Central memory CD8-positive, alpha-beta T cell (primary cell): Measurements from ENCODE around the gene ANGEL2.
"Not testable (repeated sequence)": the region's sequence is repeated elsewhere in the genome, so short reads cannot be mapped to it uniquely, and the experiment has no call there.

Source experiments
- ATAC-seq: fragments of 150-1000 bp; cut with Tn5 transposase; replicated peaks from 2 replicates; pipeline ENCODE4 v1.10.0; 2022; ENCODE audit warnings: mild to moderate bottlenecking, moderate FRiP score, moderate number of reproducible peaks; ENCODE audit not compliant: poor library complexity, severe bottlenecking; ENCODE audit errors: extremely low read depth
- DNase-seq, 2 donors: peaks; one replicate each; pipeline ENCODE4 v3.0.0; 2021; ENCODE audit warnings: low spot score in 2 of 2
- H3K27ac Mint-ChIP-seq: one replicate; pipeline ENCODE4 v1.8.0; 2022; ENCODE audit warnings: low read depth, mild to moderate bottlenecking, moderate library complexity, mixed read lengths
- H3K27me3 Mint-ChIP-seq: one replicate; pipeline ENCODE4 v1.8.0; 2022; ENCODE audit warnings: mixed read lengths
- H3K36me3 Mint-ChIP-seq: one replicate; pipeline ENCODE4 v1.8.0; 2022; ENCODE audit warnings: mild to moderate bottlenecking, moderate library complexity, mixed read lengths; ENCODE audit not compliant: insufficient read depth
- H3K4me1 Mint-ChIP-seq: one replicate; pipeline ENCODE4 v1.8.0; 2022; ENCODE audit warnings: mixed read lengths
- H3K4me3 Mint-ChIP-seq: one replicate; pipeline ENCODE4 v1.8.0; 2022; ENCODE audit warnings: mild to moderate bottlenecking, moderate library complexity, mixed read lengths
- H3K9me3 Mint-ChIP-seq: one replicate; pipeline ENCODE4 v1.8.0; 2022; ENCODE audit warnings: mixed read lengths

ANGEL2 gene

DNA sequence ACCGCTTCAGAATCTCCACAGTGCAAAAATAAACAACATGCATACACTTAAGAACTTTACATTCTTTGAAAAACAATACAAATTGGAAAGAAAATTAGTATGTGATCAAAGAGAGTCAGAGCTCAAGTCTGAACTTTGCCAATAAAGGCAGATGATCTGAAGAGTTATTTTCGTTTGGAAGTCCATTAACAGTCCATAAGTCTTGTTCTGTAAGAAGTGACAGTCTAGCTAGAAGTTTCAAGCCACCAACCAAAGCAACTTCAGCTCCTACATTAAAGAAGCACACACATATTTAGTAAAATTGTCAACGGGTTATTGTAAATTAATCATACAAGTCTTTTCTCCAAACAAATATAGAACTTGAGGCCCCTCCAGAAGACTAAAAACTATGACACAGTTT, 20.7 kb downstream of the ANGEL2 start:
- Mint-ChIP-seq H3K9me3 (no peaks in the 10 kb centered on the region), H3K4me3 (no peak overlapping the region), H3K27me3 (no peaks in the 10 kb centered on the region), H3K27ac (no peak overlapping the region), H3K4me1 (peaks cover 6% of the 10 kb centered on the region), H3K36me3 (peaks cover 44% of the 10 kb centered on the region)
- DNase-seq (no peak), ATAC-seq (no peak)

DNA sequence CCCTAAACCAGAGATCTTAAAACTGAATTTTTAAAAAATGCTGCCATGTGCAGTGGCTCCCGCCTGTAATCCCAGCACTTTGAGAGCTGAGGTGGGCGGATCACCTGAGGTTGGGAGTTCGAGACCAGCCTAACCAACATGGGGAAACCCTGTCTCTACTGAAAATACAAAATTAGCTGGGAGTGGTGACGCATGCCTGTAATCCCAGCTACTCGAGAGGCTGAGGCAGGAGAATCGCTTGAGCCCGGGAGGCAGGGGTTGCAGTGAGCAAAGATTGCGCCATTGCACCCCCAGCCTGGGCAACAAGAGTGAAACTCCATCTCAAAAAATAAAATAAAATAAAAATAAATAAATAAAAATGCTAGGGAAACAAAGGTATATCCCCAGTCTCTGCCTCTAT, 21.7 kb downstream of the ANGEL2 start:
- not testable (repeated sequence) for H3K27me3 Mint-ChIP-seq, ATAC-seq, H3K4me3 Mint-ChIP-seq, H3K4me1 Mint-ChIP-seq, H3K27ac Mint-ChIP-seq, DNase-seq, H3K9me3 Mint-ChIP-seq
- H3K36me3 Mint-ChIP-seq, result peaks cover 40% of the 10 kb centered on the region

DNA sequence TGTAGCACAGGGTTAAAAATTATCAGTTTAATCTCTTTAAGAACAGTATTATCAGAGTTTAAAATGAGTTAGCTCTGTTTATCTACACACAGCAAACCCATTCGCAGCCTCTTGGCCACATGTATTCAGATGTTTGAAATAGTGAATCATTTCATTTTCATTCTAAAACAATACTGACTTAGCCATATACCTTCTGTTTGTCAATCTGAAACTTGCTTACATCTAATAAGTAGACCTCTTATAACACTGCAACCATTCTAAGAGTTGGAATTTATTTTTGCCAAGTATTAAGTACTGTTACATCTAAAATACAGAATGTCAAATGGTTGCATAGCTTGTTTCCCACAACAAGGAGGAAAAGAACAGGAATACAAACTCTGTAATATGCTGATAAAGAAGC, 25.4 kb downstream of the ANGEL2 start:
- Mint-ChIP-seq H3K27me3 (no peaks in the 10 kb centered on the region), H3K27ac (peak overlapping the region; percentile 64), H3K9me3 (no peaks in the 10 kb centered on the region), H3K36me3 (peaks cover 24% of the 10 kb centered on the region), H3K4me1 (no peaks in the 10 kb centered on the region), H3K4me3 (no peak overlapping the region)
- no peak for DNase-seq
- ATAC-seq, result no peak

DNA sequence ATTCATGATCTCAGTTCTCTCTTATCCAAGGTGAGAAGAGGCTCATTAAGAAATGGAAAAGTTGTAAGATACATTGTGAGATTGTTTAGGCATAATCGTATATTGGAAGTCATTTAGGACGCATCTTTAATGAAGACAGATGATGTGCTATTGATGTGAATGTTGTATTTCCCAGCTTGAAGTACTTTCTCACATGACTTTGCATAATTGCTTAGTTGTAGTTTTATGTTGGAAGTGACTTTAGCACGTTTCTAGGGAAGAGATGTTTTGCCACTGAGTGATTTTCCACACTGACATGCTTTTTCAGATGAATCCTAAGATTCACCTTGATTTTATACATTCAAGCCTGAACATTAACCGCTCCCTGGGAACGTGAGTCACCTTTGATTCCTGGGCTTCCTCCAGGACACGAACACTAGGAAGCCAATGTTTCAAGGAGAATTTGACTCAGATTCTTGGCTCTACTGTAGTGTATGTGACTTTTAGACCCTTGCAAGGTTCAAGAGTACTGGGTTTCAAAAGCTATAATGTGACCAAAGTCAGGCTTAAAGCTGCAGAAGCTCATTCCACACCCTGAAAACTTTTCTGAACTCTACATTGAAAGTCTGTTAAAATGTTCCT, 27.9 kb downstream of the ANGEL2 start:
- Mint-ChIP-seq H3K36me3 (peaks cover 13% of the 10 kb centered on the region), H3K27me3 (no peaks in the 10 kb centered on the region), H3K9me3 (no peaks in the 10 kb centered on the region), H3K4me3 (no peak overlapping the region), H3K4me1 (no peaks in the 10 kb centered on the region), H3K27ac (no peak overlapping the region)
- no peak for ATAC-seq
- DNase-seq, result no peak

DNA sequence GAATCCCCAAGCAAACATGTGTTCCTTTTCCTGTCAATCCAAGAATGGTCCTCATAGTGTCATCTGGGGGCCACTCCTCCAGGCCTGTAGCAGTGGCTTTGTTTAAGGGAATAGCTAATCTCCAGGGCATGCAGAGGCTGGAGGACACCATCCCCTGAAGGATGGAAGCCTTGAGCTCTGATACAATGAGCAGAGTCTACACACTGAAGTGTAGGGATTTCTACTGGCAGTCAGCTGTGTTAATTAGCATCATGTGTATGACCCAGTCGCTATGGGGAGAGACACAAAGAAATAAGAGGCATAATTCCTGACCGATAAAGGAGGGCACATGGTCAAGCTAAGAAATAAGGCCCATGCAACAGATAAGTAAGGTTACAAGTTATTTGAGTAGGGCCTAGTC, 29.1 kb downstream of the ANGEL2 start:
- Mint-ChIP-seq H3K27ac (no peak overlapping the region), H3K9me3 (no peaks in the 10 kb centered on the region)
- no peak for ATAC-seq

DNA sequence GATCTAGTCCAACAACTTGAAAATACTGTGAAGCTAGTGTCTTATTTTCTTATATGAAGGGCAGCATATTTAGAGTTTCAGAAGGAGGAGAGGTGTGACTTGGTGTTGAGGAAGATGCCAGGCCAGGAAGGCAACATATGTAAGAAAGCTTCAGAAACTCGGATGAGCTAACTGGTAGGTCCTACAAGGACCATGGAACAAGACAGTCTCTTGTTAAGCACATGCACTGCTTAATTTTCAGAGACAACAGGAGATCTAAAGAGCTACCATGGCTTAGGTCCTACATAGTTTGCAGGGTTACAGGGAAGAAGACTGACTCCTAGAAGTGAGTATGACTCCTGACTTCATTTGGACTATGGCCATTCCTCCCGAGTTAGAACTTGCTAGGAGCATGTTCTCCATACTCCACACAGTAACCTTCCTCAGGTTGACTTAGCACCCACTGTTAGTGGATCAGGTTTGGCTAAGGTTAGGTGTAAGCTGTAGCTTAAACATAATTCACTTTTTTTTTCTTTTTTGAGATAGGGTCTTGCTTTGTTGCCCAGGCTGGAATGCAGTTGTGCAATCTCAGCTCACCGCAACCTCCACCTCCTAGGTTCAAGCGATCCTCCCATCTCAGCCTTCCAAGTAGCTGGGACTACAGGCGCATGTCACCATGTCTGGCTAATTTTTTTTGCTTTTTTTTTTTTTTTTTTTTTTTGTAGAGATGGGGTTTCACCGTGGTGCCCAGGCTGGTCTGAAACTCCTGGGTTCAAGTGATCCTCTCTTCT, 31.0 kb downstream of the ANGEL2 start:
- ATAC-seq (no peak), DNase-seq (no peak)
- H3K27me3 Mint-ChIP-seq, result no peaks in the 10 kb centered on the region
- H3K27ac Mint-ChIP-seq, result no peak overlapping the region
- no peaks in the 10 kb centered on the region for H3K9me3 Mint-ChIP-seq
- peaks cover 2% of the 10 kb centered on the region for H3K36me3 Mint-ChIP-seq
- no peak overlapping the region for H3K4me3 Mint-ChIP-seq
- H3K4me1 Mint-ChIP-seq, result peaks cover 7% of the 10 kb centered on the region

More for the DNA sequence above, 29.1 kb downstream of the ANGEL2 start:
- no peak for DNase-seq
- Mint-ChIP-seq H3K4me3 (no peak overlapping the region), H3K4me1 (peaks cover 4% of the 10 kb centered on the region), H3K36me3 (peaks cover 7% of the 10 kb centered on the region), H3K27me3 (no peaks in the 10 kb centered on the region)

DNA sequence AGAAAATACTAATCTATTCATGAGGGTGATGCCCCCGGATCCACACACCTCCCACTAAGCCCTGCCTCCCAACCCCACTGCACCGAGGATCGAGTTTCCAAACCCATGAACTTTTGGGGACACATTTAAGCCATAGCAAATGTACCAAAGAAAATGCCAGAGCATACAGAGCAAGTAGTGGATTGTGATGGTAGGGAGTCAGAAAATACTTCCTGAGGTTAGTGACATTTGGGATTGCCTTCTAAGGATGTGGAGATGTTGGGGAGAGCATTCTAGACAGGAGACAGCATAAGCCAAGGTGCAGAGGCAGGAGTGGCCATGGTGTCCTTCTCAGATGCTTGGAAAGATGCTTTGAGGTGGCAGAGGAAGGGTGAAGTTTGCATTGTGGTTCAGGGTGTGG, 32.2 kb downstream of the ANGEL2 start:
- no peak for ATAC-seq
- Mint-ChIP-seq H3K27ac (no peak overlapping the region), H3K36me3 (peaks cover 2% of the 10 kb centered on the region), H3K27me3 (no peaks in the 10 kb centered on the region), H3K4me1 (peaks cover 7% of the 10 kb centered on the region), H3K9me3 (no peaks in the 10 kb centered on the region), H3K4me3 (no peak overlapping the region)
- no peak for DNase-seq

DNA sequence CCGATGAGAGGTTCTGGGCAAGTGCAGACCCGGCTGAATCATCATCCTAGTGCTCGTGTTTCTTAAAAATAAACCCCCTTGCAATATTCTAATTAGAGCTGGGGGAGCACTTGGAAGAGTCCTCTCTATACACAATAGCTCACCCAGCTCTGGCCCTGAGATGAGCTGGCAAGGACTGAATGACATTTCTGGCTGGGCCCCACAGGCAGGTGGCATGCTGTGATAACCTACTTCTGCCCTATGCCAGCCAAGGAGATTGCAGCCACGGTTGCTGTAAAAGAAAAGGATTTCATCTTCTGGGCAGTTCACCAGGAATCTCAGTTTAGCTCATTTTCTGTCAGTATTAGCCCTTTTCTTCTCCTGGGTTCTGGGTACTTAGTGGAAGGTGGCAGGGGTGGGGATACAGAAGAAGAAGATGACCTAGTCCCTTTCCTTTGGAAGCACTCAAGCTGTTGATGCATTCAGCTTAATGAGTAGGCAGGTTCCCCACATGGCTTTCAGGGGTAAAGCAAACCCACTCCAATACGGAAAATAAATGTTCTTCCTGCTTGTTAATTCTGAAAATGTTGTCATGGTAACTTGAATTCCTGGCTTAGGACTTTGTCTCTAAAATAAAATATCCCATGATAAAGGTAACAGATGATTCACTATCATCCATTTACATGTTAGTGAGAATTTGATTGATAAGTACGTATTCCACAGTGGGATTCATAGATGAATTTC, 33.1 kb downstream of the ANGEL2 start:
- Mint-ChIP-seq H3K4me3 (no peak overlapping the region), H3K27ac (no peak overlapping the region), H3K36me3 (no peaks in the 10 kb centered on the region), H3K4me1 (peaks cover 7% of the 10 kb centered on the region), H3K27me3 (no peaks in the 10 kb centered on the region), H3K9me3 (no peaks in the 10 kb centered on the region)
- ATAC-seq (no peak), DNase-seq (no peak)

DNA sequence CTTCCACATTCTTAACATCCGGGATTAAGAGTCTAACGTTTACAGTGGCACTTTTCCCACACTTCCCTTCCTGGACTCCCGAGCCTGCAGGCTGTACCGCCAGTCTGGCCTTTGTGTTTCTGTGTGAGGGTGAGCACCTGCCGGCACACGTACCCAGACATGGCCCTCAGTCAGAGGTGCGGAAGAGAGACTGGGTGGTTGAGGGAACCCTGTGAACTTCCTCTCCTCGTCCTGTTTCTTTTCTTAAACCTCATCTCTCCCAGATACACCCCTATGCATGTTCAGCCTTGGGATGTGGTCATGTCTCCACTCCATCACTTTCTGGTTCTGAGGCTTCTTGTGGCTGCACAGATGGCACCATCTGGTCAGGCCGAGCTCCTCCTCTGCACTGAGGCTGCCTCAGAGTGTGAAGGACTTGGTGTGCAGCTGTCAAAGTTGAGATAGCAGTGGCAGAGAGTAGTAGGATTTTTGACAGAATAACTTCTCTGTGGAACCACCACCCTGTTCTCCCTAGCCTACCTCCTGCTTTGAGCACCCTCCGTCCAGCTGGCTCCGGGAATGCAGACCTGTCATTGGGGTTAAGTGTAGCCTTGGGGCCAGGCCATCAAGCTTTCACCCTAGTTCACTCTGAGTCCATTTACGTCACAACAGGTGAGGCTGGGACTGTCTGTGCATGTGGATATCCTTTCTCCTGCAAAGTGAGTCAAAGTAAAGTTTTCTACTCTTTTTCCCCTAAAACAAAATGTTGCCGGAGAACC, 33.9 kb downstream of the ANGEL2 start:
- no peak overlapping the region for H3K27ac Mint-ChIP-seq
- no peak for DNase-seq
- peak; percentile 49 for ATAC-seq
- no peaks in the 10 kb centered on the region for H3K36me3 Mint-ChIP-seq
- no peak overlapping the region for H3K4me3 Mint-ChIP-seq
- H3K4me1 Mint-ChIP-seq, result peaks cover 7% of the 10 kb centered on the region
- H3K27me3 Mint-ChIP-seq, result no peaks in the 10 kb centered on the region
- no peaks in the 10 kb centered on the region for H3K9me3 Mint-ChIP-seq

DNA sequence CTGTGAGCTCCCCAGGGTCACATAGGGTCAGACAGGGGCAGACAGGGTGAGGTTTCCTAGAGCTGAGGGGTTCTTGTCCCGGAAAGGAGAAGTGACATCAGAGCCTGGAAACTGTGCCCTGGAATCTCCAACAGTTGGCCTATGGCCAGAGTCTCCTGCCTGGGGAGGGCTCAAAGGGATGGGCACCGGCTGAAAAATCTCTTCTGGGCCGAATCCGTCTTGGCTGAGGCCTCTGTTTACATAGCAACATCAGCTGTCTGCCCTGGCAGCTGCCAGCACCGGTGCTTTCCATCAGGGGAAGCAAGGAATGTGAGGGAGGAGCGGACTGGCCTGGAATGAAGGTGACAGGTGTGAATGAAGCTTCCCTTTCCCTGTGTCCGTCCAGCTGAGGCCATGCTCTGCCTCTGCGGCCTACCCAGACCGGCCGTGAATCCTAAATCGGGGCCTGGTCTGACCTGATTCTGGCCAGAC, 34.6 kb downstream of the ANGEL2 start:
- H3K4me1 Mint-ChIP-seq, result peaks cover 7% of the 10 kb centered on the region
- H3K27ac Mint-ChIP-seq, result no peak overlapping the region
- no peak for ATAC-seq
- H3K36me3 Mint-ChIP-seq, result no peaks in the 10 kb centered on the region
- no peaks in the 10 kb centered on the region for H3K9me3 Mint-ChIP-seq
- H3K4me3 Mint-ChIP-seq, result no peak overlapping the region
- H3K27me3 Mint-ChIP-seq, result no peaks in the 10 kb centered on the region
- no peak for DNase-seq

DNA sequence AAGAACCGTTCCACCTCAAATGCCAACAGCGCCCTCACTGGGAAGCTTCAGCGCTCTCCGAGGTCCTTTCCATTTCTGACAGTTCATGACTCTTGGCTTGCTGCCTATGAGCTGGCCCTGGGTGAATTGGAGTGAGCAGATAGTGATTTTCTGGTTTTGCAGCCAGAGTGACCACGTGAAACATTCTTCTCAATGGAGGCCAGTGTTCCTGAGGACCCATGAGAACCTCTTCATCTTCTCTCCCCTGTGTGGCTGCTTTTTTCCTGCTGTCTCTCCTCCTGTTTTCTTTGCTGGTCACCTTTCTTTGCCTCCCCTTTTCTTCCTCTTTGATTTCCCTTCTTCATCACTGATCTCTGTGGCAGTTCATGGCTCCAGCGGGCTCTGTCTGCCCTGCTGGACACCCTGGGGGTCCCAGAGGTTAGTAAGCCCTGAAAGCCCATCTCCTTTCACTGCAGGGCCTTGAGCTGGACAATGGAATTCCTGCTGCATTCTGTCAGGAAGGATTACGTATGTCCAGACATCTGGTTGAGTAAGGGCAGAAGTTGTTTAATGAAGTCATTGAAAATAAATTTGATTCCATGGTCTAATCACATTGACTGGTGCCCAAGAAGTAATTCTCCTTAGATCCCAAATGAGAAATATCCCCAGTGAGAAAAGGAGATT, 35.4 kb downstream of the ANGEL2 start:
- peaks cover 7% of the 10 kb centered on the region for H3K4me1 Mint-ChIP-seq
- no peaks in the 10 kb centered on the region for H3K36me3 Mint-ChIP-seq
- no peak for ATAC-seq
- no peaks in the 10 kb centered on the region for H3K9me3 Mint-ChIP-seq
- H3K4me3 Mint-ChIP-seq, result no peak overlapping the region
- no peaks in the 10 kb centered on the region for H3K27me3 Mint-ChIP-seq
- no peak for DNase-seq
- no peak overlapping the region for H3K27ac Mint-ChIP-seq
